HepG2 (cell line): ENCODE results near the gene SMIM28. TPM values are rescaled to one million over a fixed set of nuclear protein-coding genes. Genes with fewer than 3 reads are reported as not detected.

Experiments
- BCLAF1 ChIP-seq: fragments of 450-650 bp; IDR thresholded peaks from 2 replicates; pipeline ENCODE4 v1.6.1; 2017; ENCODE audit warnings: mild to moderate bottlenecking
- ELF3 ChIP-seq: IDR thresholded peaks from 2 replicates; pipeline ENCODE4 v1.6.1; 2016; ENCODE audit warnings: missing genetic modification reagents, missing compliant biosample characterization
- FIP1L1 ChIP-seq: fragments of 200-400 bp; formaldehyde crosslinking; IDR thresholded peaks from 2 replicates; pipeline ENCODE4 v1.6.1; 2018; ENCODE audit warnings: low read depth, mild to moderate bottlenecking, low read length, moderate library complexity, borderline replicate concordance; ENCODE audit not compliant: insufficient read depth
- GZF1 ChIP-seq: sonication (generic); formaldehyde crosslinking; IDR thresholded peaks from 2 replicates; pipeline ENCODE4 v1.5.1; 2020; ENCODE audit warnings: mild to moderate bottlenecking, missing genetic modification reagents
- JARID2 ChIP-seq: sonication (generic); formaldehyde crosslinking; IDR thresholded peaks from 2 replicates; pipeline ENCODE4 v1.8.1; 2023; ENCODE audit warnings: missing genetic modification reagents, inconsistent platforms; ENCODE audit not compliant: insufficient replicate concordance
- KLF9 ChIP-seq: IDR thresholded peaks from 2 replicates; pipeline ENCODE4 v1.6.1; 2016; ENCODE audit warnings: low read depth
- KMT2A ChIP-seq: sonication (generic); formaldehyde crosslinking; IDR thresholded peaks from 2 replicates; pipeline ENCODE4 v1.4.0; 2020; ENCODE audit warnings: missing genetic modification reagents
- MAFF ChIP-seq: IDR thresholded peaks from 2 replicates; pipeline ENCODE4 v1.6.1; 2011; ENCODE audit warnings: low read depth, low read length, improper control_type of control experiment
- MAX ChIP-seq: IDR thresholded peaks from 2 replicates; pipeline ENCODE4 v1.6.1; 2012; ENCODE audit warnings: inconsistent platforms
- MXD4 ChIP-seq: IDR thresholded peaks from 2 replicates; pipeline ENCODE4 v1.6.1; 2016; ENCODE audit warnings: mild to moderate bottlenecking, missing biosample characterization, missing genetic modification reagents
- MXI1 ChIP-seq: IDR thresholded peaks from 3 replicates; pipeline ENCODE4 v1.6.1; 2012; ENCODE audit warnings: low read depth, low read length, inconsistent platforms, borderline replicate concordance
- PCBP2 ChIP-seq: fragments of 200-400 bp; formaldehyde crosslinking; optimal IDR thresholded peaks from 2 replicates; pipeline ENCODE3; 2018; ENCODE audit warnings: low read length, low read depth; ENCODE audit not compliant: poor library complexity, severe bottlenecking
- PRPF4 ChIP-seq: fragments of 200-400 bp; formaldehyde crosslinking; IDR thresholded peaks from 2 replicates; pipeline ENCODE4 v1.6.1; 2016; ENCODE audit warnings: low read length, low read depth; ENCODE audit not compliant: poor library complexity, severe bottlenecking
- RARA ChIP-seq: IDR thresholded peaks from 2 replicates; pipeline ENCODE4 v1.6.1; 2016; ENCODE audit warnings: missing genetic modification reagents, missing compliant biosample characterization
- RBAK ChIP-seq: sonication (generic); formaldehyde crosslinking; IDR thresholded peaks from 2 replicates; pipeline ENCODE4 v1.5.1; 2020; ENCODE audit warnings: mild to moderate bottlenecking, missing genetic modification reagents
- SALL2 ChIP-seq: sonication (generic); formaldehyde crosslinking; IDR thresholded peaks from 2 replicates; pipeline ENCODE4 v1.8.1; 2023; ENCODE audit warnings: mild to moderate bottlenecking, missing genetic modification reagents, inconsistent platforms
- SMARCC2 ChIP-seq: fragments of 450-650 bp; IDR thresholded peaks from 2 replicates; pipeline ENCODE4 v1.6.1; 2017; ENCODE audit warnings: antibody characterized with exemption, mild to moderate bottlenecking
- TOPORS ChIP-seq: sonication (generic); formaldehyde crosslinking; IDR thresholded peaks from 2 replicates; pipeline ENCODE4 v1.8.0; 2023; ENCODE audit warnings: mild to moderate bottlenecking, missing genetic modification reagents
- U2AF1 ChIP-seq: fragments of 200-400 bp; formaldehyde crosslinking; optimal IDR thresholded peaks from 2 replicates; pipeline ENCODE3; 2017; ENCODE audit warnings: mild to moderate bottlenecking, low read depth, low read length
- ZEB1 ChIP-seq: IDR thresholded peaks from 2 replicates; pipeline ENCODE4 v1.6.1; 2012; ENCODE audit warnings: mild to moderate bottlenecking, low read depth, inconsistent platforms; ENCODE audit not compliant: insufficient replicate concordance
- ZMAT3 ChIP-seq: sonication (generic); formaldehyde crosslinking; conservative IDR thresholded peaks from 2 replicates; pipeline ENCODE4 v1.7.0; 2021; ENCODE audit warnings: missing genetic modification reagents
- ZNF234 ChIP-seq: sonication (generic); formaldehyde crosslinking; conservative IDR thresholded peaks from 2 replicates; pipeline ENCODE4 v1.5.1; 2020; ENCODE audit warnings: mild to moderate bottlenecking, missing genetic modification reagents
- ZNF30 ChIP-seq: sonication (generic); formaldehyde crosslinking; IDR thresholded peaks from 2 replicates; pipeline ENCODE4 v1.5.0; 2020; ENCODE audit warnings: mild to moderate bottlenecking, missing genetic modification reagents
- ZNF326 ChIP-seq: sonication (generic); formaldehyde crosslinking; IDR thresholded peaks from 2 replicates; pipeline ENCODE4 v1.4.0; 2020; ENCODE audit warnings: missing genetic modification reagents, borderline replicate concordance
- ZNF331 ChIP-seq: sonication (generic); formaldehyde crosslinking; IDR thresholded peaks from 2 replicates; pipeline ENCODE4 v1.4.0; 2020; ENCODE audit warnings: missing genetic modification reagents
- ZNF451 ChIP-seq: sonication (generic); formaldehyde crosslinking; IDR thresholded peaks from 2 replicates; pipeline ENCODE4 v1.5.0; 2020; ENCODE audit warnings: mild to moderate bottlenecking, missing genetic modification reagents
- ZNF530 ChIP-seq: sonication (generic); formaldehyde crosslinking; IDR thresholded peaks from 2 replicates; pipeline ENCODE4 v1.5.0; 2020; ENCODE audit warnings: low read depth, mild to moderate bottlenecking, missing genetic modification reagents
- ZNF589 ChIP-seq: sonication (generic); formaldehyde crosslinking; conservative IDR thresholded peaks from 2 replicates; pipeline ENCODE4 v1.8.0; 2022; ENCODE audit warnings: mild to moderate bottlenecking, moderate library complexity, missing genetic modification reagents
- ZNF660 ChIP-seq: sonication (generic); formaldehyde crosslinking; IDR thresholded peaks from 2 replicates; pipeline ENCODE4 v1.5.1; 2020; ENCODE audit warnings: mild to moderate bottlenecking, low read depth, missing genetic modification reagents, borderline replicate concordance
- ZNF670 ChIP-seq: sonication (generic); formaldehyde crosslinking; IDR thresholded peaks from 2 replicates; pipeline ENCODE4 v1.8.0; 2022; ENCODE audit warnings: mild to moderate bottlenecking, missing genetic modification reagents, borderline replicate concordance
- polyA plus RNA-seq, 8 experiments: library from polyadenylated mRNA; depleted of rRNA in 3 of 8; stranded (reverse) in 7 of 8; unstranded in 1 of 8; fragments of >200 nt; fragmentation: Illumina TruSeq in 4 of 8; extraction: Trizol in 4 of 8; gene quantifications; 2 replicates each; pipeline versions ENCODE4 v1.2.1 to v1.2.3, GENCODE V29; 2011 to 2016; ENCODE audit warnings: low read depth in 4 of 8, missing spikeins in 1 of 8, mixed read lengths in 1 of 8; ENCODE audit not compliant: insufficient read depth in 1 of 8
- total RNA-seq, 5 experiments: library from RNA; depleted of rRNA; stranded (reverse); fragments of >200 nt; fragmentation: Illumina TruSeq; extraction: Trizol; gene quantifications; 2 replicates each; pipeline ENCODE4 v1.2.3, GENCODE V29; 2016; ENCODE audit warnings: low read depth in 1 of 5

SMIM28 gene
- total and polyA plus RNA-seq, 2 of the 13 experiments (the other 11 are each of a cell fraction or from before 2014, with no cell fraction given), result not detected

- TF ChIP-seq ZNF451 (peak; percentile 66; the same call in 1 of the 2 replicates), ZNF530 (CRISPR knock-in tag) (no peak), PCBP2 (no peak), ZNF331 (CRISPR knock-in tag) (peak; percentile 85), ZEB1 (peak; percentile 78), PRPF4 (no peak), ZNF30 (CRISPR knock-in tag) (no peak), RBAK (CRISPR knock-in tag) (no peak), ZNF660 (CRISPR knock-in tag) (no peak), MXD4 (peak; percentile 74; the same call in 1 of the 2 replicates), JARID2 (CRISPR knock-in tag) (no peak), TOPORS (CRISPR knock-in tag) (peak; percentile 98), SALL2 (CRISPR knock-in tag) (peak; percentile 96), FIP1L1 (no peak), ELF3 (CRISPR knock-in tag) (peak; percentile 93), ZNF326 (no peak), SMARCC2 (no peak; the same call in 1 of the 2 replicates), GZF1 (CRISPR knock-in tag) (peak; percentile 43; the same call in 1 of the 2 replicates), MXI1 (peak; percentile 81; the same call in 2 of the 3 replicates), U2AF1 (no peak), RARA (CRISPR knock-in tag) (peak; percentile 56), ZNF234 (CRISPR knock-in tag) (peak; percentile 64; the same call in 1 of the 2 replicates), ZMAT3 (CRISPR knock-in tag) (peak; percentile 88), KMT2A (peak; percentile 62), BCLAF1 (no peak), KLF9 (CRISPR knock-in tag) (no peak; the same call in 1 of the 2 replicates), MAFF (no peak), MAX (peak; percentile 90), ZNF589 (CRISPR knock-in tag) (peak; percentile 95; the same call in 1 of the 2 replicates), ZNF670 (CRISPR knock-in tag) (peak; percentile 80)
These were observed 26.3 kb downstream of the SMIM28 start, which contains the start of gene HEBP2 (continued) for GRCh38 chr6:138403801-138404665.
